Fibroblast of pulmonary artery (primary cell): ENCODE measurements around the gene RPS21.

Experiments
- DNase-seq: peaks from one replicate; pipeline ENCODE4 v3.0.0-alpha.2; 2010; ENCODE audit warnings: low read depth
- H3K4me3 ChIP-seq: replicated peaks from 2 replicates; pipeline ENCODE4 v1.5.1; 2011; ENCODE audit warnings: low read depth, mild to moderate bottlenecking, control low read depth, low read length, moderate library complexity
- CTCF ChIP-seq: IDR thresholded peaks from 2 replicates; pipeline ENCODE4 v1.5.1; 2011; ENCODE audit warnings: mild to moderate bottlenecking, control low read depth, low read length, inconsistent platforms; ENCODE audit errors: missing control alignments

RPS21 gene

GRCh38 chr20:62353289-62354030, 33.4 kb upstream of the RPS21 start:
- TF ChIP-seq CTCF: no peak
- no peak for DNase-seq
- H3K4me3 ChIP-seq: no peak overlapping the region

GRCh38 chr20:62354031-62354808, 32.7 kb upstream of the RPS21 start:
- TF ChIP-seq CTCF: no peak
- H3K4me3 ChIP-seq: no peak overlapping the region

GRCh38 chr20:62354811-62355341, 32.0 kb upstream of the RPS21 start:
- DNase-seq: no peak
- no peak for TF ChIP-seq CTCF
- H3K4me3 ChIP-seq: no peak overlapping the region

More at GRCh38 chr20:62354031-62354808, 32.7 kb upstream of the RPS21 start:
- DNase-seq: no peak

GRCh38 chr20:62355516-62355877, 31.4 kb upstream of the RPS21 start:
- peak; percentile 53 for DNase-seq
- no peak overlapping the region for H3K4me3 ChIP-seq
- TF ChIP-seq CTCF: no peak

GRCh38 chr20:62355878-62356588, 30.9 kb upstream of the RPS21 start:
- no peak overlapping the region for H3K4me3 ChIP-seq
- DNase-seq: no peak
- TF ChIP-seq CTCF: no peak

GRCh38 chr20:62356589-62357186, 30.2 kb upstream of the RPS21 start:
- no peak for TF ChIP-seq CTCF
- no peak overlapping the region for H3K4me3 ChIP-seq
- DNase-seq: no peak
